ENCODE data around the gene COMMD2. TPM values are rescaled to one million over a fixed set of nuclear protein-coding genes. Genes with fewer than 3 reads are reported as not detected.
A peak's percentile ranks its signal among the peaks of the same experiment; 100 is the strongest.

Gene COMMD2
- total RNA-seq, 6 experiments from 2014 or later, result 27.0 to 32.8 (median 31.5) TPM

DNA sequence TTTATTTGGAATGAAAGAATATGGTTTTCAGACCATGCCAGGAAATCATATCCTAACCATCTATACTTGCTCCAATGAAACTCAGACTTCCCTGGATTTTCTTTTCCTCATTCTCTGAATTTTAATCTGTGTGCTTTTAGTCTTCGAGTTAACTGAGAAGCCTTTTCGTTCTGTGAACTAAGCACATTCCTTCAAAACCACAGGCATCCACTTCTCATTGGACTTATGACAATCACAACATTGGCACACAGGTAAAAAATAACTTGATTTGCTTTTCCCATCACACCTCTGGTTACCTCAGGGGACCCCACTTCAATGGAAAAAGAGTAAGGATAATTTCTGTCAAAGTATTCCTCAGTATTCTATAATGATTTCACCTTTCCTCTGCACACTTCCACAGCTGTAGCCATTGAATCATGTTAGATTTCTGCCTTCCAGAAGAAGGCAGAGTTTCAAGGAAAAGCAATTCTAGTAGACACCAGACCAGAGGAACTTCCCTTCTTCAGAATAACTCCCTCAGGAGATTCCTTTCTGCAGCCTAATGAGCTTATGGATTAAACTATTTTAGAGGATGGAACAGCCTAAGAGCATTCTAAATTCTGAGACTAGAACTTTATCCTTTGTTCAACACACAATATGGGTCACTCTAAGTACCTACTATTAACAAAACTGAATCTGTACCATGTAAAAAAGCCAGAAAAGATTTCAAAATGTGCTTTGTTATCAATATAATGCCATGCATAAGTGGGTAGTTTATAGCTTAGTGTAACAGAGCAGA, 15.9 kb downstream of the COMMD2 start:
- DNase-seq, result peak; percentile 18
- H3K4me3 Mint-ChIP-seq, result no peak overlapping the region
- no peak for TF ChIP-seq CTCF (IDR thresholded peaks at IDR 0.05)
- H3K27ac Mint-ChIP-seq, result peak overlapping the region; percentile 61
- H3K36me3 Mint-ChIP-seq (ENCODE audit: low read depth), result peaks cover 6% of the 10 kb centered on the region; the same call in 1 of the 2 replicates
- no peaks in the 10 kb centered on the region for H3K27me3 Mint-ChIP-seq (ENCODE audit: insufficient read depth)
- no peaks in the 10 kb centered on the region for H3K9me3 Mint-ChIP-seq
- H3K4me1 Mint-ChIP-seq (ENCODE audit: low read depth), result peaks cover 16% of the 10 kb centered on the region

- TF ChIP-seq CTCF (IDR thresholded peaks at IDR 0.05), result no peak
- Mint-ChIP-seq H3K9me3 (no peaks in the 10 kb centered on the region), H3K4me3 (no peak overlapping the region), H3K27me3 (ENCODE audit: insufficient read depth) (no peaks in the 10 kb centered on the region), H3K27ac (no peak overlapping the region), H3K4me1 (ENCODE audit: low read depth) (peaks cover 17% of the 10 kb centered on the region), H3K36me3 (ENCODE audit: low read depth) (no peaks in the 10 kb centered on the region)
- no peak for DNase-seq
Measured at GRCh38 chr3:149732234-149732633, 20.1 kb downstream of the COMMD2 start.

GRCh38 chr3:149727656-149728055, 24.6 kb downstream of the COMMD2 start:
- TF ChIP-seq CTCF (IDR thresholded peaks at IDR 0.05), result no peak
- H3K27ac Mint-ChIP-seq, result no peak overlapping the region
- H3K4me3 Mint-ChIP-seq, result no peak overlapping the region
- H3K36me3 Mint-ChIP-seq (ENCODE audit: low read depth), result no peaks in the 10 kb centered on the region
- DNase-seq, result no peak
- no peaks in the 10 kb centered on the region for H3K9me3 Mint-ChIP-seq
- H3K4me1 Mint-ChIP-seq (ENCODE audit: low read depth), result peaks cover 7% of the 10 kb centered on the region
- no peaks in the 10 kb centered on the region for H3K27me3 Mint-ChIP-seq (ENCODE audit: insufficient read depth)

- TF ChIP-seq CTCF (IDR thresholded peaks at IDR 0.05), result no peak
- H3K4me1 Mint-ChIP-seq (ENCODE audit: low read depth), result peaks cover 7% of the 10 kb centered on the region
- H3K9me3 Mint-ChIP-seq, result peaks cover 3% of the 10 kb centered on the region; the same call in 1 of the 2 replicates
- H3K27ac Mint-ChIP-seq, result no peak overlapping the region
- H3K4me3 Mint-ChIP-seq, result no peak overlapping the region
- no peak for DNase-seq
- no peaks in the 10 kb centered on the region for H3K36me3 Mint-ChIP-seq (ENCODE audit: low read depth)
- H3K27me3 Mint-ChIP-seq (ENCODE audit: insufficient read depth), result no peaks in the 10 kb centered on the region
Measured at GRCh38 chr3:149726716-149727407, 25.4 kb downstream of the COMMD2 start.

GRCh38 chr3:149723781-149724180, 28.5 kb downstream of the COMMD2 start:
- Mint-ChIP-seq H3K4me3 (no peak overlapping the region), H3K4me1 (ENCODE audit: low read depth) (peaks cover 7% of the 10 kb centered on the region), H3K27me3 (ENCODE audit: insufficient read depth) (no peaks in the 10 kb centered on the region), H3K36me3 (ENCODE audit: low read depth) (peaks cover 21% of the 10 kb centered on the region), H3K27ac (no peak overlapping the region), H3K9me3 (peaks cover 22% of the 10 kb centered on the region)
- DNase-seq, result no peak
- TF ChIP-seq CTCF (IDR thresholded peaks at IDR 0.05), result no peak
